NCI-H82 treated with DMSO at 0.1 percent for 48 hours (cell line): ENCODE data around the gene SPSB1.

Source experiments
- DNase-seq: peaks from one replicate; lab custom pipeline; 2025; ENCODE audit not compliant: unreplicated experiment; lab: John Stamatoyannopoulos, UW

Gene SPSB1

GRCh38 chr1:9292361-9293240, at the start of gene SPSB1:
TSS of gene SPSB1 (plus strand) at chr1:9292894. CDS start at chr1:9355892, 62,998 bp downstream.
- peak; percentile 74 for DNase-seq

GRCh38 chr1:9243066-9243739, 49.5 kb upstream of the SPSB1 start:
- DNase-seq = no peak

GRCh38 chr1:9244501-9245229, 48.0 kb upstream of the SPSB1 start:
- DNase-seq = no peak

- DNase-seq = no peak
These were observed 47.5 kb upstream of the SPSB1 start for GRCh38 chr1:9245230-9245619.

- DNase-seq = no peak
These were observed 47.0 kb upstream of the SPSB1 start for GRCh38 chr1:9245661-9246060.

GRCh38 chr1:9246215-9246614, 46.5 kb upstream of the SPSB1 start:
- DNase-seq = no peak

GRCh38 chr1:9246841-9247785, 45.6 kb upstream of the SPSB1 start:
- DNase-seq = no peak

- DNase-seq = no peak
These were observed 44.8 kb upstream of the SPSB1 start for GRCh38 chr1:9247894-9248293.

GRCh38 chr1:9248341-9249262, 44.1 kb upstream of the SPSB1 start:
- no peak for DNase-seq

GRCh38 chr1:9249263-9249533, 43.5 kb upstream of the SPSB1 start:
- DNase-seq = no peak

GRCh38 chr1:9249534-9250410, 42.9 kb upstream of the SPSB1 start:
- DNase-seq = no peak

GRCh38 chr1:9250411-9251381, 42.0 kb upstream of the SPSB1 start:
- DNase-seq = no peak

- no peak for DNase-seq
These were observed 41.2 kb upstream of the SPSB1 start for GRCh38 chr1:9251501-9251900.

- DNase-seq = no peak
These were observed 39.7 kb upstream of the SPSB1 start for GRCh38 chr1:9253004-9253403.

GRCh38 chr1:9253453-9254105, 39.1 kb upstream of the SPSB1 start:
- no peak for DNase-seq

- no peak for DNase-seq
These were observed 36.4 kb upstream of the SPSB1 start for GRCh38 chr1:9256332-9256731.

GRCh38 chr1:9257851-9258250, 34.8 kb upstream of the SPSB1 start:
- DNase-seq = no peak
